Measurements from ENCODE around the gene C6orf141.

Gene C6orf141

DNA sequence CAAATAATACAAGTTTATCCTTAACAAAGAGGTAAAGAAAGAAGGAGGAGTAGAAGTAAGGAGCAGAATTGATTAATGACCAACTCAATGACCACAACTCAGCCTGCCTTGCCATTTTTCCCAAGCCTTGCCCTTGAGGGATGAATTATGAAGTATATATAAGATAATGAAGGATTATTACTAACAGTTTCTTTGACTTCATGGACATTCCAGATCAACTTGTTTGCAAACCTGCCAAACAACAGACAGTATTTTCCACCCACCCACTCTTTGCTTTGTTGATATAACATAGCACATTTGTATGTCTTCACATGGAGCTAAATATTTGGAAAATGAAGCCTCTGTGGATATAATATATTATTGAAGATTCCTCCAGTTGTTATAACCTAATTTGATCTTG lies 9.9 kb upstream of the C6orf141 start:
- DNase-seq (ENCODE audit: low read depth, low spot score), result no peak
- H3K4me3 ChIP-seq (ENCODE audit: low read length), result no peak overlapping the region
- no peaks in the 10 kb centered on the region for H3K36me3 ChIP-seq (ENCODE audit: control insufficient read depth, insufficient read depth, low read length)
- no peaks in the 10 kb centered on the region for H3K27me3 ChIP-seq (ENCODE audit: control insufficient read depth, insufficient read depth, low read length)
- H3K9me3 ChIP-seq (ENCODE audit: control insufficient read depth, insufficient read depth, low read length), result no peaks in the 10 kb centered on the region
- H3K27ac ChIP-seq (ENCODE audit: low read length), result no peak overlapping the region
- no peaks in the 10 kb centered on the region for H3K4me1 ChIP-seq (ENCODE audit: control insufficient read depth, insufficient read depth, low read length)

- Histone ChIP-seq H3K36me3 (ENCODE audit: control insufficient read depth, insufficient read depth, low read length) (no peaks in the 10 kb centered on the region), H3K27ac (ENCODE audit: low read length) (no peak overlapping the region), H3K4me1 (ENCODE audit: control insufficient read depth, insufficient read depth, low read length) (no peaks in the 10 kb centered on the region), H3K4me3 (ENCODE audit: low read length) (no peak overlapping the region), H3K9me3 (ENCODE audit: control insufficient read depth, insufficient read depth, low read length) (no peaks in the 10 kb centered on the region), H3K27me3 (ENCODE audit: control insufficient read depth, insufficient read depth, low read length) (no peaks in the 10 kb centered on the region)
- WGBS (ENCODE audit: insufficient coverage, insufficient read length), result no CpG with 5 or more reads among the region's 1 CpG
- DNase-seq (ENCODE audit: low read depth, low spot score), result no peak
Measured at GRCh38 chr6:49541210-49541724, 9.2 kb upstream of the C6orf141 start.

DNA sequence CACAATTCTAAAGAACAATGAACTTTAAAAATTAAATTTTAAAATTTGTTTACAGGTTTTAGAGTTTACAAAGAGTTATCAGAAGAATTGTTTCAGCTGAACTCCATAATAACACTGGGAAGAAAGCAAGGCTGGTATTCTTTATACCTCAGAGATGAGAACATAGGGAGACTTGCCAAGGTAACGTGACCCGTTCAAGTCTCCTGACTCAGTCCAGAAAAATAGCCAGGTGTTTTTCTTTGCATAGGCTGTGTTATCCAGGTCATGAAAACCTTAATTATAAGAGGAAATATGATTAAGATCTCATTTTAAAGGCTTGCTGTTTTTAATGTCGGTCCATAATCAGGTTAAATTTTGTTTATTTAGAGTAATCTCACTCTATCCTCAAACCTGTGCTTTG lies 8.5 kb upstream of the C6orf141 start:
- no peaks in the 10 kb centered on the region for H3K4me1 ChIP-seq (ENCODE audit: control insufficient read depth, insufficient read depth, low read length)
- H3K9me3 ChIP-seq (ENCODE audit: control insufficient read depth, insufficient read depth, low read length), result no peaks in the 10 kb centered on the region
- no peaks in the 10 kb centered on the region for H3K36me3 ChIP-seq (ENCODE audit: control insufficient read depth, insufficient read depth, low read length)
- H3K27ac ChIP-seq (ENCODE audit: low read length), result no peak overlapping the region
- no peak for DNase-seq (ENCODE audit: low read depth, low spot score)
- no peaks in the 10 kb centered on the region for H3K27me3 ChIP-seq (ENCODE audit: control insufficient read depth, insufficient read depth, low read length)
- H3K4me3 ChIP-seq (ENCODE audit: low read length), result no peak overlapping the region
- no CpG with 5 or more reads among the region's 3 CpGs for WGBS (ENCODE audit: insufficient coverage, insufficient read length)

DNA sequence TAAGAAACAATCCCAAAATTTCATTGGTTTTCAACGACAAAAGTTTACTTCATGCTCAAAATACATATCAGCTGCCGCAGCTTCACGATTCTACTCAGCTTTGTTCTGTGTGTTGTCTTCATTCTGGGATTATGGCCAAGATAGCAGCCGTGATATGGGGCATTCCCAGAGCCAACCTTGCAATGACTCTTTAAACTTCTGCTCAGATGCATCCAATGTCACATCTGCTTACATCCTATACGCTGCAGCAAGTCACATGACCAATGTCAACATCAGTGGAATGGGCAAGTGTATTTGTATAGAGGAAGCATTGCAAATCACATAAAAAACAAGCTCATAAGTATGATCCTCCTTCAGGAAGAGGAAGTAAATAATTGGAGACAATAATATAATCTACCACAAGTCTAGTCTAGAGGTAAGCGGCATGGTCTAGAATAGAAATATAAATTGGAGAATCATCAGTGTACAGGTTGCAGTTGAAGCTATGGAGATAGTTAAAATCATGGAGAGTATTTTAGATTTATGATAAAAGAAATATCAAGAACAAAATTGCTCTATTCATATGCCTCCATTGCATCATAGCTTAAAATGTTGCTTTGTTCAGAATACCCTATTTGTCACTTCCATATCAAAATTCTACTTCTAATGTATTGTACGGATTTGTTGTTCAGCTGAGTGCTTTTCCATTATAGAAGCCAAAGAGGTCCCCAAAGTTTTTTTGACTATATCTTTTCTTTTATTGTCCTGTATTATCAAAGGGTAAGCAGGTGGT lies 7.2 kb upstream of the C6orf141 start:
- no CpG with 5 or more reads among the region's 7 CpGs for WGBS (ENCODE audit: insufficient coverage, insufficient read length)
- Histone ChIP-seq H3K4me1 (ENCODE audit: control insufficient read depth, insufficient read depth, low read length) (no peaks in the 10 kb centered on the region), H3K36me3 (ENCODE audit: control insufficient read depth, insufficient read depth, low read length) (no peaks in the 10 kb centered on the region), H3K9me3 (ENCODE audit: control insufficient read depth, insufficient read depth, low read length) (no peaks in the 10 kb centered on the region), H3K27ac (ENCODE audit: low read length) (no peak overlapping the region), H3K27me3 (ENCODE audit: control insufficient read depth, insufficient read depth, low read length) (no peaks in the 10 kb centered on the region), H3K4me3 (ENCODE audit: low read length) (no peak overlapping the region)
- DNase-seq (ENCODE audit: low read depth, low spot score), result no peak

DNA sequence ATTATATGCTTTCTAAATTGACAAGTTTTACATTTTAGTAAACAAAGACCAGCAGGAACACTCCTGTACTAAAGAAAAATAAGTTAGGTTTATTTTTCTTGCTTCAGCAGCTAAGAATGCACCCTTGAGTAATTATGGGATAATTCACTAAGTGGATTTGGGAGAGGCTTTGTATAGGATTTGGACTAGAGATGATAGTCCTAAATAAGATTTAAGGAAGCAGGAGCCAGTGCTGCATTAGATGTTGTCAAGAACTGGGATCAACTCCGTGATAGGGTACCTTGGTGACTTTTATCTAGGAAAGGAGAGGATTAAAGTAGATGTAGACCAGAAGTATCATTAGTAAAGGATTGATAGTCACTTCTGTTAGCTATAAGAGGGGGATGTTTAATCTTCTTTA lies 4.1 kb upstream of the C6orf141 start:
- H3K4me1 ChIP-seq (ENCODE audit: control insufficient read depth, insufficient read depth, low read length), result no peaks in the 10 kb centered on the region
- H3K36me3 ChIP-seq (ENCODE audit: control insufficient read depth, insufficient read depth, low read length), result no peaks in the 10 kb centered on the region
- WGBS (ENCODE audit: insufficient coverage, insufficient read length), result no CpG with 5 or more reads among the region's 1 CpG
- H3K27ac ChIP-seq (ENCODE audit: low read length), result no peak overlapping the region
- no peaks in the 10 kb centered on the region for H3K9me3 ChIP-seq (ENCODE audit: control insufficient read depth, insufficient read depth, low read length)
- no peak overlapping the region for H3K4me3 ChIP-seq (ENCODE audit: low read length)
- no peak for DNase-seq (ENCODE audit: low read depth, low spot score)
- H3K27me3 ChIP-seq (ENCODE audit: control insufficient read depth, insufficient read depth, low read length), result no peaks in the 10 kb centered on the region

GRCh38 chr6:49548613-49549304 lies 1.7 kb upstream of the C6orf141 start:
- no peaks in the 10 kb centered on the region for H3K36me3 ChIP-seq (ENCODE audit: control insufficient read depth, insufficient read depth, low read length)
- no peak overlapping the region for H3K4me3 ChIP-seq (ENCODE audit: low read length)
- H3K27ac ChIP-seq (ENCODE audit: low read length), result no peak overlapping the region
- H3K4me1 ChIP-seq (ENCODE audit: control insufficient read depth, insufficient read depth, low read length), result no peaks in the 10 kb centered on the region
- WGBS (ENCODE audit: insufficient coverage, insufficient read length), result no CpG with 5 or more reads among the region's 5 CpGs
- no peak for DNase-seq (ENCODE audit: low read depth, low spot score)
- no peaks in the 10 kb centered on the region for H3K27me3 ChIP-seq (ENCODE audit: control insufficient read depth, insufficient read depth, low read length)
- no peaks in the 10 kb centered on the region for H3K9me3 ChIP-seq (ENCODE audit: control insufficient read depth, insufficient read depth, low read length)

DNA sequence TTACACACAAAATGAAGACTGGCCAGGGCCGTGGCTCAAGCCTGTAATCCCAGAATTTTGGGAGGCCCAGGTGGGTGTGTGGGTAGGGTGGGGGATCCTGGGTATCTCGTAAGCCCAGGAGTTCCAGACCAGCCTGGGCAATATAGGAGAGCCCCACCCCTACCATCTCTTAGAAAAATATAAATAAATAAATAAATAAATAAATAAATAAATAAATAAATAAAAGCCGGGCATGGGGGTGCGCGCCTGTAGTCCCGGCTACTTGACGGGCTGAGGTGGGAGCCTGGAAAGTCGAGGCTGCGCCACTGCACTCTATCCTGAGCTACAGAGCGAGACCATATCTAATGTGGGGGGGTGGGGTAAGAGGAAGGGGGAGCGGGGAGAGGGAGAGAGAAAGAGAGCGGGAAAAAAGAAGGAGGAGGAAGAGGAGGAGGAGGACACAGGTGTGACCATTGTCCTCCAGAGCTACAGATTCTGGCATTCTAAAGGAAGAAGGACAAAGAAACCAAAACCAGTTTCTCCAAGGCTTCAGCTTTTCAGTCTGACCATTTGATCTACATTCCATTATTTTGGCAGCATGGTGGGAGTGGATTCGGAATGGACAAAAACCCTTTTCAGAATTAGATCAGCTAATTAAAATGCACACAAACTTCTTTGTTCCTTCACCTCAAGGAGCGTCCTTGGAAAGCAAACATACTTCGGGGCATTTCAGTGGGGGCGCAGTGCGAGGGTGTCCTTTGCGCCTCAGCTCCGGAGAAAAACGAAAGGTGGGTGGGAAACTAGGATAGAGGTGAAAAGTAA lies 577 bp upstream of the C6orf141 start:
- H3K36me3 ChIP-seq (ENCODE audit: control insufficient read depth, insufficient read depth, low read length), result no peaks in the 10 kb centered on the region
- no peaks in the 10 kb centered on the region for H3K4me1 ChIP-seq (ENCODE audit: control insufficient read depth, insufficient read depth, low read length)
- peak overlapping the region; percentile 16; the same call in 1 of the 2 replicates for H3K4me3 ChIP-seq (ENCODE audit: low read length)
- DNase-seq (ENCODE audit: low read depth, low spot score), result no peak
- no peak overlapping the region for H3K27ac ChIP-seq (ENCODE audit: low read length)
- no CpG with 5 or more reads among the region's 20 CpGs for WGBS (ENCODE audit: insufficient coverage, insufficient read length)
- no peaks in the 10 kb centered on the region for H3K27me3 ChIP-seq (ENCODE audit: control insufficient read depth, insufficient read depth, low read length)
- no peaks in the 10 kb centered on the region for H3K9me3 ChIP-seq (ENCODE audit: control insufficient read depth, insufficient read depth, low read length)

GRCh38 chr6:49551078-49551865 lies 804 bp downstream of the C6orf141 start:
- Histone ChIP-seq H3K27me3 (ENCODE audit: control insufficient read depth, insufficient read depth, low read length) (no peaks in the 10 kb centered on the region), H3K4me1 (ENCODE audit: control insufficient read depth, insufficient read depth, low read length) (no peaks in the 10 kb centered on the region), H3K36me3 (ENCODE audit: control insufficient read depth, insufficient read depth, low read length) (no peaks in the 10 kb centered on the region), H3K9me3 (ENCODE audit: control insufficient read depth, insufficient read depth, low read length) (no peaks in the 10 kb centered on the region), H3K27ac (ENCODE audit: low read length) (no peak overlapping the region), H3K4me3 (ENCODE audit: low read length) (peak overlapping the region; percentile 6; the same call in 1 of the 2 replicates)
- WGBS (ENCODE audit: insufficient coverage, insufficient read length), result no CpG with 5 or more reads among the region's 38 CpGs
- no peak for DNase-seq (ENCODE audit: low read depth, low spot score)

- no CpG with 5 or more reads among the region's 2 CpGs for WGBS (ENCODE audit: insufficient coverage, insufficient read length)
- Histone ChIP-seq H3K27ac (ENCODE audit: low read length) (no peak overlapping the region), H3K36me3 (ENCODE audit: control insufficient read depth, insufficient read depth, low read length) (no peaks in the 10 kb centered on the region), H3K4me1 (ENCODE audit: control insufficient read depth, insufficient read depth, low read length) (no peaks in the 10 kb centered on the region), H3K27me3 (ENCODE audit: control insufficient read depth, insufficient read depth, low read length) (peaks cover 2% of the 10 kb centered on the region; the same call in 1 of the 2 replicates), H3K9me3 (ENCODE audit: control insufficient read depth, insufficient read depth, low read length) (no peaks in the 10 kb centered on the region), H3K4me3 (ENCODE audit: low read length) (peak overlapping the region; percentile 6; the same call in 1 of the 2 replicates)
- no peak for DNase-seq (ENCODE audit: low read depth, low spot score)
Measured at GRCh38 chr6:49551866-49552129, 1.3 kb downstream of the C6orf141 start.

- no CpG with 5 or more reads among the region's 2 CpGs for WGBS (ENCODE audit: insufficient coverage, insufficient read length)
- no peak for DNase-seq (ENCODE audit: low read depth, low spot score)
- no peaks in the 10 kb centered on the region for H3K9me3 ChIP-seq (ENCODE audit: control insufficient read depth, insufficient read depth, low read length)
- H3K4me3 ChIP-seq (ENCODE audit: low read length), result no peak overlapping the region
- H3K36me3 ChIP-seq (ENCODE audit: control insufficient read depth, insufficient read depth, low read length), result no peaks in the 10 kb centered on the region
- no peaks in the 10 kb centered on the region for H3K4me1 ChIP-seq (ENCODE audit: control insufficient read depth, insufficient read depth, low read length)
- no peak overlapping the region for H3K27ac ChIP-seq (ENCODE audit: low read length)
- peaks cover 2% of the 10 kb centered on the region; the same call in 1 of the 2 replicates for H3K27me3 ChIP-seq (ENCODE audit: control insufficient read depth, insufficient read depth, low read length)
Measured at GRCh38 chr6:49552596-49552995, 2.1 kb downstream of the C6orf141 start.
